Fibroblast of villous mesenchyme (primary cell): ENCODE results near the gene ZNF804B. TPM values are rescaled to one million over a fixed set of nuclear protein-coding genes. Genes with fewer than 3 reads are reported as not detected.
A peak's percentile ranks its signal among the peaks of the same experiment; 100 is the strongest.

ENCODE experiments used
- DNase-seq: peaks from one replicate; pipeline ENCODE4 v3.0.0-alpha.2; 2010; ENCODE audit warnings: low read depth
- H3K4me3 ChIP-seq: 2 replicates; pipeline ENCODE4 v1.5.1; 2011; ENCODE audit warnings: low read depth, mild to moderate bottlenecking, low read length
- total RNA-seq: library from RNA; depleted of rRNA; stranded (reverse); fragments of >200 nt; gene quantifications from 2 replicates; pipeline ENCODE4 v1.2.3, GENCODE V29; 2012
- TF ChIP-seq, protein P1 (sequence below): IDR thresholded peaks from 2 replicates; pipeline ENCODE4 v1.5.1; 2012; ENCODE audit warnings: low read depth, mild to moderate bottlenecking, low read length; ENCODE audit not compliant: insufficient read depth

ZNF804B gene
- total RNA-seq, 1 donor = not detected

DNA sequence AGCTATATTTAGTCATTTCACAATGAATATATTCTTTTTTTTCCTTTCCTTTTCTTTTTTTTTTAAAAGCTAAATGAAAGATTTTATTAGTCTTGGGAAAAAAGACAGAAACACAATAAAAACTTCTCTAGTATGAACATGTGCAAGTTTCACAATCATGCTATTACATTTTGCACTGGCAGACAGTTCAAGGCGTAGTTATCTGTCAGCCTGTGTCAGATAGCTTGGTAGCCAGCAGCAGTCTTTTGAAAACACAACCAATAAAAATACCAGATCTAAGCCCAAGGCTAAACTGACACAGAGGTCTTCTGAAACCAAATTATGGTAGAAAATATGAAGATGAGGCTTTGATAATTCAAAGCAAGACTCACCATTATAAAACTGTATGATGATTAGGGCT is 241.8 kb downstream of the ZNF804B start:
- no peak overlapping the region for H3K4me3 ChIP-seq
- DNase-seq = peak; percentile 16
- TF ChIP-seq, protein P1, sequence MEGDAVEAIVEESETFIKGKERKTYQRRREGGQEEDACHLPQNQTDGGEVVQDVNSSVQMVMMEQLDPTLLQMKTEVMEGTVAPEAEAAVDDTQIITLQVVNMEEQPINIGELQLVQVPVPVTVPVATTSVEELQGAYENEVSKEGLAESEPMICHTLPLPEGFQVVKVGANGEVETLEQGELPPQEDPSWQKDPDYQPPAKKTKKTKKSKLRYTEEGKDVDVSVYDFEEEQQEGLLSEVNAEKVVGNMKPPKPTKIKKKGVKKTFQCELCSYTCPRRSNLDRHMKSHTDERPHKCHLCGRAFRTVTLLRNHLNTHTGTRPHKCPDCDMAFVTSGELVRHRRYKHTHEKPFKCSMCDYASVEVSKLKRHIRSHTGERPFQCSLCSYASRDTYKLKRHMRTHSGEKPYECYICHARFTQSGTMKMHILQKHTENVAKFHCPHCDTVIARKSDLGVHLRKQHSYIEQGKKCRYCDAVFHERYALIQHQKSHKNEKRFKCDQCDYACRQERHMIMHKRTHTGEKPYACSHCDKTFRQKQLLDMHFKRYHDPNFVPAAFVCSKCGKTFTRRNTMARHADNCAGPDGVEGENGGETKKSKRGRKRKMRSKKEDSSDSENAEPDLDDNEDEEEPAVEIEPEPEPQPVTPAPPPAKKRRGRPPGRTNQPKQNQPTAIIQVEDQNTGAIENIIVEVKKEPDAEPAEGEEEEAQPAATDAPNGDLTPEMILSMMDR = no peak

DNA sequence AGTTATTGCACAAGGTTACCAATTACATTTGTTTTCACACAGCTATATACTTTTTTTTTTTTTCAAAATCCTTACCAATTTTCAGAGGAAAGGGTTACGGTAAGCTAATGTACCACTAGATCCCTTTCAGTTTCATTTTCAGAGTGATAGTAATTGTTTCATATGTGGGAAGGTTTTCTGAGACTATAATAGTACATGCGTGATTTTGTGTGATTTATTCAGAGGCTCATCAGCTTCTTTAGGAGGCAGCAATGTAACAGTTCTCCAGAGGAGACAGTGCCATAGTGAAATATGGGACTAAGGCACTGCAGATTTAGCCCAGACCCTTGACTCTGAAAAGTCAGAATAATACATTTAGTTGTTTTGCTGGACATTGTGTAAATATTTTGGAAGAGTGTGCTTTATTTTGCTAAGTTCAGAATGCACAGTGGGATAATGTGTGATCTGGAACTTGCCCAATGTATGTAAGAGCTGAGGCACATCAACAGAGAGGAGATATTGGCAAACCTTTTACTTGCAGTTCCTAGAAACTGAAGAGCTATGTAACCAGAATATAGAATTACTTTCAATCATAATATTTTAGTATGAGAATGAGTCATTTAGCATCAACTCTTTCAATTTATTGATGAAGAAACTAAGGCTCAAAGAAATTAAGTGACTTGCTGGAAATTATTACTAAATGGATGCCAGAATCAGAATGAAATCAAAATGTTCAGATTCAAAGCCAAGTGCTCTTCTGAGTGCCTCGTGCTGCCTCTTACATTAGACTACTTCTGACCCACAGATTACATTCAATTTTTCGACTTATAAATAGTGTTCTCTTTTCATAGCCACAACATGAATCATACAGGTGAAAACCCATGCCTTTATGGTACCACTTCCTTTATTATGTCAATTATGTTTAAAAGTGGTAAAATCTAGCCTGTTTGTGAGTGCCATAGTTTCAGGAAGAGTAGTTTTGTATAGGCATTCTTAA is 243.8 kb downstream of the ZNF804B start:
- DNase-seq = no peak
- TF ChIP-seq, protein P1 = no peak
- peak overlapping the region; percentile 3 for H3K4me3 ChIP-seq

DNA sequence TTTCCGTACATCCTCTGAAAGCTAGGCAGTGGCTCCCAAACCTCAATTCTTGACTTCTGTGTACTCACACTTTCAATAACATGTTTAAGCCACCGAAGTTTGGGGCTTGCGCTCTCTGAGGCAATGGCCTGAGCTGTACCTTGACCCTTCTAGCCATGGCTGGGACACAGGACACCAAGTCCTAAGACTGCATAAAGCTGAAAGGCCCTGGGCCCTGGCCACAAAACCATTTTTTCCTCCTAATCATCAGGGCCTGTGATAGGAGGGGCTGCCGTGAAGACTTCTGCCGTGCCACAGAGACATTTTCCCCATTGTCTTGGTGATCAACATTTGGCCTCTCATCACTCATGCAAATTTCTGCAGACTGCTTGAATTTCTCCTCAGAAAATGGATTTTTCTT is 252.5 kb downstream of the ZNF804B start:
- TF ChIP-seq, protein P1 = no peak
- no peak overlapping the region for H3K4me3 ChIP-seq
- DNase-seq = no peak

DNA sequence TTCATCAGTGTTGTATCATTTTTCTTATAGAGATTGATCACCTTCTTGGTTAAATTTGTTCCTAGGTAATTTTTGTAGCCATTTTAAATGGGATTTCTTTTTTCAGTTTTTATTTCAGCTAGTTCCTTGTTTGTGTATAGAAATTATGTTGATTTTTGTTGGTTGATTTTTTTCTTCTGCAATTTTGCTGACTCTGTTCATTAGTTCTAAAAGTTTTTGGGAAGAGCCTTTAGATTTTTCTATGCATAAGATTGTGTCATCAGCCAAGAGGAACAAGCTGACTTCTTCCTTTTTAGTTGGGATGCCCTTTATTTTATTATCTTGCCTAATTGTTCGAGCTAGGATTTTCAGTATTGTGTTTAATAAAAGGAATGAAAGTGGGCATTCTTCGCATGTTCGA is 258.2 kb downstream of the ZNF804B start:
- DNase-seq = no peak

DNA sequence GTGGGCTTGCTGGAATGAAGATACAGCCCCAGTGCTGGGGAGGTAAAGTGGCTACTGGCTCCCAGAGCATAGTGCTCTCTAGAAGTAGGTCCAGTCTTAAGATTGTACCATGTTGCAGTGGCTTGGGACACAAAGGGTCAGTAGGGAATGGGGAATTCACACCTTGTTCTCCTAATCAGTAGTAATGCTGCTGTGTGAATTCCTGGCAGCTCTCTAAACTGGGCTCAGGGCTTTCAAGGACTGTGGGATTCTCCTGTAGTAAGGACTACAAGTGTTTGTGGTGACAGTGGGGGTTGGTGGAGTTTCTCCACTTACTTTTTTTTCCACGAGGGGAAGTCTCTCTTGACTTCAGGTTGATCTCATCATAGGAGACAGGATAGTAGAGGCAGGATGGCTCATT is 262.2 kb downstream of the ZNF804B start:
- no peak for DNase-seq
- TF ChIP-seq, protein P1 = no peak

More for the DNA sequence above, 258.2 kb downstream of the ZNF804B start:
- H3K4me3 ChIP-seq = no peak overlapping the region
- TF ChIP-seq, protein P1 = no peak

DNA sequence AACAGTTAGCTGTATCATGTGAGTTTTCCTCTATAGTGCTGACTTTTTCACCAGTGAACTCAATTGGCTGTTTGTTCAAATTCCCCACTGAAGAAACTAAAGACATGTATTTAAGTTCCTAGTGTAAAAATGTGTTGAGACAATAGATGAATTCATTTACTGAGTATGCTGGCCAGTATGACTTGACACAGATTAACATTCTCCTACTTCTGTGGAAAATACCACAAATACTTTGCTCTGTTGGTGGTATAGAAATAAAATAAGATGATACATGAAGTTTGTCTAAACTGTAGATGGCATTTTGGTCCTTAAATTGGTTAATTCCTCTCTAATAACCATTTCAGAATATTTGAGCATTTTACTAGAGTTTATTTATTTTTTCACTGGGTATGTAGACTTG is 263.7 kb downstream of the ZNF804B start:
- TF ChIP-seq, protein P1 = no peak
- no peak for DNase-seq
- H3K4me3 ChIP-seq = no peak overlapping the region

More for the DNA sequence above, 262.2 kb downstream of the ZNF804B start:
- H3K4me3 ChIP-seq = no peak overlapping the region

DNA sequence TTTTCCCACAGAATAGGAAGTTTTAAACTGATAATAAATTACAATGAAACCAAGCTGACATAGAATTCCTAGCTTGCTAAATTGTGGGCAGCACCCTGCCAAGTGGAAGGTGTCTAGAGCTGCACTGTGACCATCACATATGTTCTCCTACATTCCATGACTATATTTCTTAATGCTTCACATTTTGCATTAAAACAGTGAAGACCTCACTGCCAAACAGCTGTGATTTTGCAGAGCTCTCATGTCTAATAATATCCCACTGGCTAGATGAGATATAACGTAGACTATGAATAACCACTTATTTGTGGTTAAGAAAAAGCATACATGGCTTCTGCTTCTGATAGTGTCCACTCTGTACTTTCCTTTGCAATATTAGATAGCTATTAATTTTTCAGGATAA is 264.4 kb downstream of the ZNF804B start:
- H3K4me3 ChIP-seq = no peak overlapping the region
- TF ChIP-seq, protein P1 = no peak
- no peak for DNase-seq
